ENCODE measurements around the gene EFNA2. TPM values are rescaled to one million over a fixed set of nuclear protein-coding genes. Genes with fewer than 3 reads are reported as not detected.

Gene EFNA2
- total RNA-seq, 1 donor from 2014 or later: not detected

GRCh38 chr19:1267477-1268225 lies 18.0 kb upstream of the EFNA2 start:
- H3K4me3 Mint-ChIP-seq: peak overlapping the region; percentile 57
- no peak for TF ChIP-seq CTCF (IDR thresholded peaks at IDR 0.05)
- peaks cover 81% of the 10 kb centered on the region for H3K4me1 Mint-ChIP-seq
- no peak for DNase-seq
- ChIA-PET POLR2A (interaction anchor here (1.0 to 11.5 kb wide), 6 partner anchors 8 to 173 kb away, joined by 4 to 824 read pairs (median 57); partner anchors contain the start of genes ATP5F1D, CBARP, FAM174C and POLR2E), CTCF (interaction anchor here (1.5 to 9.8 kb wide), 4 partner anchors 14 to 25 kb away, joined by 8 to 540 read pairs (median 18); partner anchors contain the start of gene ATP5F1D)
- intact Hi-C loops (cut with micrococcal nuclease): loop anchor here (2.0 kb wide), 2 partner anchors 139 to 471 kb away; partner anchors contain the start of genes DAZAP1 and PTBP1
- peak overlapping the region; percentile 56 for H3K27ac Mint-ChIP-seq
- H3K9me3 Mint-ChIP-seq: no peaks in the 10 kb centered on the region
- no peak for ATAC-seq (ENCODE audit: low read depth)
- H3K36me3 Mint-ChIP-seq (ENCODE audit: low read depth): peaks cover 28% of the 10 kb centered on the region
- no peaks in the 10 kb centered on the region for H3K27me3 Mint-ChIP-seq

- intact Hi-C loops (cut with micrococcal nuclease): loop anchor here (1.0 to 2.0 kb wide), 3 partner anchors 7 to 472 kb away; partner anchors contain the start of genes DAZAP1 and PTBP1
Observed at GRCh38 chr19:1268226-1269064, 17.2 kb upstream of the EFNA2 start.

GRCh38 chr19:1269065-1269477 lies 16.6 kb upstream of the EFNA2 start, which contains the start of gene CIRBP:
CIRBP (plus strand) TSS chr19:1269332; CDS start chr19:1270934, 1,602 bp downstream.
- H3K4me3 Mint-ChIP-seq: peak within 1 kb of the TSS; percentile 86
- H3K4me1 Mint-ChIP-seq: peaks cover 79% of the 10 kb centered on the region
- no peaks in the 10 kb centered on the region for H3K9me3 Mint-ChIP-seq
- no peak for TF ChIP-seq CTCF (IDR thresholded peaks at IDR 0.05)
- intact Hi-C loops (cut with micrococcal nuclease): loop anchor here (1.0 to 2.0 kb wide), 3 partner anchors 8 to 472 kb away; partner anchors contain the start of genes DAZAP1 and PTBP1
- peak within 1 kb of the TSS; percentile 85 for H3K27ac Mint-ChIP-seq
- ChIA-PET POLR2A (interaction anchor here (0.5 to 11.5 kb wide), 88 partner anchors 8 to 1681 kb away, joined by 3 to 824 read pairs (median 5); partner anchors contain the start of genes ABCA7, ARHGAP45, ATP5F1D and C19orf25), CTCF (interaction anchor here (0.8 to 9.8 kb wide), 3 partner anchors 17 to 406 kb away, joined by 3 to 540 read pairs (median 3); partner anchors contain the start of gene ATP5F1D)
- ATAC-seq (ENCODE audit: low read depth): peak; percentile 72
- DNase-seq: peak; percentile 99
- H3K27me3 Mint-ChIP-seq: no peaks in the 10 kb centered on the region
- H3K36me3 Mint-ChIP-seq (ENCODE audit: low read depth): peaks cover 42% of the 10 kb centered on the region

More at GRCh38 chr19:1268226-1269064, 17.2 kb upstream of the EFNA2 start:
- no peaks in the 10 kb centered on the region for H3K9me3 Mint-ChIP-seq
- H3K4me1 Mint-ChIP-seq: peaks cover 79% of the 10 kb centered on the region
- CTCF ChIA-PET: interaction anchor here (2.5 to 9.8 kb wide), 2 partner anchors 22 to 26 kb away, joined by 10 to 540 read pairs; partner anchors contain the start of gene ATP5F1D
- POLR2A ChIA-PET: interaction anchor here (0.6 to 11.5 kb wide), 84 partner anchors 9 to 1682 kb away, joined by 3 to 824 read pairs (median 5); partner anchors contain the start of genes ABCA7, ARHGAP45, ATP5F1D and C19orf25
- H3K27me3 Mint-ChIP-seq: no peaks in the 10 kb centered on the region
- ATAC-seq (ENCODE audit: low read depth): no peak
- H3K36me3 Mint-ChIP-seq (ENCODE audit: low read depth): peaks cover 36% of the 10 kb centered on the region
- no peak for TF ChIP-seq CTCF (IDR thresholded peaks at IDR 0.05)
- H3K4me3 Mint-ChIP-seq: peak overlapping the region; percentile 80
- DNase-seq: no peak
- H3K27ac Mint-ChIP-seq: peak overlapping the region; percentile 85

GRCh38 chr19:1269478-1270212 lies 16.0 kb upstream of the EFNA2 start:
- Mint-ChIP-seq H3K27me3 (no peaks in the 10 kb centered on the region), H3K4me1 (peaks cover 77% of the 10 kb centered on the region), H3K9me3 (no peaks in the 10 kb centered on the region), H3K4me3 (peak overlapping the region; percentile 86), H3K27ac (peak overlapping the region; percentile 80), H3K36me3 (ENCODE audit: low read depth) (peaks cover 45% of the 10 kb centered on the region)
- ATAC-seq (ENCODE audit: low read depth): peak; percentile 9
- DNase-seq: peak; percentile 86
- POLR2A ChIA-PET: interaction anchor here (0.5 to 11.5 kb wide), 64 partner anchors 8 to 1681 kb away, joined by 3 to 824 read pairs (median 6); partner anchors contain the start of genes ABCA7, ARHGAP45, ATP5F1D and C19orf25
- CTCF ChIA-PET: interaction anchor here (0.8 to 9.8 kb wide), 3 partner anchors 18 to 407 kb away, joined by 3 to 540 read pairs (median 3); partner anchors contain the start of gene ATP5F1D
- no peak for TF ChIP-seq CTCF (IDR thresholded peaks at IDR 0.05)
- intact Hi-C loops (cut with micrococcal nuclease): loop anchor here (1.0 to 2.0 kb wide), 3 partner anchors 8 to 473 kb away; partner anchors contain the start of genes DAZAP1 and PTBP1
